ENCODE results near the gene CRTC2.
"Not testable (repeated sequence)": the region's sequence is repeated elsewhere in the genome, so short reads cannot be mapped to it uniquely, and the experiment has no call there.

CRTC2 gene

GRCh38 chr1:153921803-153922075 is 36.7 kb downstream of the CRTC2 start:
- no peak for DNase-seq (ENCODE audit: extremely low read depth, insufficient read length)
- TF ChIP-seq CTCF (IDR thresholded peaks at IDR 0.05; ENCODE audit: insufficient read depth, low read length, poor library complexity, severe bottlenecking), result no peak
- Histone ChIP-seq H3K27me3 (replicated peaks; ENCODE audit: control insufficient read depth, insufficient read depth, low read length) (no peaks in the 10 kb centered on the region), H3K36me3 (ENCODE audit: control insufficient read depth, insufficient read depth, low read length) (no peaks in the 10 kb centered on the region), H3K4me3 (replicated peaks; ENCODE audit: low read depth, low read length) (peak overlapping the region; percentile 71)

- DNase-seq (ENCODE audit: extremely low read depth, insufficient read length), result no peak
- Histone ChIP-seq H3K36me3 (ENCODE audit: control insufficient read depth, insufficient read depth, low read length) (no peaks in the 10 kb centered on the region), H3K27me3 (replicated peaks; ENCODE audit: control insufficient read depth, insufficient read depth, low read length) (no peaks in the 10 kb centered on the region), H3K4me3 (replicated peaks; ENCODE audit: low read depth, low read length) (peak overlapping the region; percentile 71)
- no peak for TF ChIP-seq CTCF (IDR thresholded peaks at IDR 0.05; ENCODE audit: insufficient read depth, low read length, poor library complexity, severe bottlenecking)
Measured at GRCh38 chr1:153921080-153921802, 37.2 kb downstream of the CRTC2 start.

- no peaks in the 10 kb centered on the region for H3K36me3 ChIP-seq (ENCODE audit: control insufficient read depth, insufficient read depth, low read length)
Measured at GRCh38 chr1:153919876-153920852, 38.2 kb downstream of the CRTC2 start.

GRCh38 chr1:153916297-153916696 is 42.1 kb downstream of the CRTC2 start:
- Histone ChIP-seq H3K27me3 (replicated peaks; ENCODE audit: control insufficient read depth, insufficient read depth, low read length) (no peaks in the 10 kb centered on the region), H3K36me3 (ENCODE audit: control insufficient read depth, insufficient read depth, low read length) (peaks cover 2% of the 10 kb centered on the region), H3K4me3 (replicated peaks; ENCODE audit: low read depth, low read length) (no peak overlapping the region)
- no peak for TF ChIP-seq CTCF (IDR thresholded peaks at IDR 0.05; ENCODE audit: insufficient read depth, low read length, poor library complexity, severe bottlenecking)
- no peak for DNase-seq (ENCODE audit: extremely low read depth, insufficient read length)

More at GRCh38 chr1:153919876-153920852, 38.2 kb downstream of the CRTC2 start:
- Histone ChIP-seq H3K27me3 (replicated peaks; ENCODE audit: control insufficient read depth, insufficient read depth, low read length) (no peaks in the 10 kb centered on the region), H3K4me3 (replicated peaks; ENCODE audit: low read depth, low read length) (peak overlapping the region; percentile 71)
- peak; percentile 46 for TF ChIP-seq CTCF (IDR thresholded peaks at IDR 0.05; ENCODE audit: insufficient read depth, low read length, poor library complexity, severe bottlenecking)
- no peak for DNase-seq (ENCODE audit: extremely low read depth, insufficient read length)

- TF ChIP-seq CTCF (IDR thresholded peaks at IDR 0.05; ENCODE audit: insufficient read depth, low read length, poor library complexity, severe bottlenecking), result no peak
- Histone ChIP-seq H3K4me3 (replicated peaks; ENCODE audit: low read depth, low read length) (no peak overlapping the region), H3K36me3 (ENCODE audit: control insufficient read depth, insufficient read depth, low read length) (peaks cover 2% of the 10 kb centered on the region), H3K27me3 (replicated peaks; ENCODE audit: control insufficient read depth, insufficient read depth, low read length) (no peaks in the 10 kb centered on the region)
- DNase-seq (ENCODE audit: extremely low read depth, insufficient read length), result no peak
Measured at GRCh38 chr1:153912349-153912748, 46.1 kb downstream of the CRTC2 start.

- H3K36me3 ChIP-seq (ENCODE audit: control insufficient read depth, insufficient read depth, low read length); DNase-seq (ENCODE audit: extremely low read depth, insufficient read length); H3K4me3 ChIP-seq (replicated peaks; ENCODE audit: low read depth, low read length); H3K27me3 ChIP-seq (replicated peaks; ENCODE audit: control insufficient read depth, insufficient read depth, low read length): not testable (repeated sequence)
Measured at GRCh38 chr1:153910560-153910959, 47.9 kb downstream of the CRTC2 start.
